Upper lobe of left lung (tissue), 6 donors: ENCODE measurements around the gene MYO9A. TPM values are rescaled to one million over a fixed set of nuclear protein-coding genes. Genes with fewer than 3 reads are reported as not detected.

Experiments
- ATAC-seq, 2 donors: fragments of 200-7000 bp; cut with Tn5 transposase; one replicate each; pipeline ENCODE4 v1.9.1; 2022; ENCODE audit warnings: mild to moderate bottlenecking in 2 of 2, moderate library complexity in 2 of 2; ENCODE audit not compliant: low FRiP score in 2 of 2
- DNase-seq, 2 donors: peaks; one replicate each; pipeline ENCODE4 v3.0.0-alpha.2; 2019 to 2020
- H3K27ac ChIP-seq, 4 donors: fragments of 200-600 bp; sonication (generic); one replicate each; pipeline ENCODE4 v1.5.1; 2016 to 2019
- H3K27me3 ChIP-seq, 4 donors: fragments of 200-600 bp; sonication (generic); one replicate each; pipeline ENCODE4 v1.5.1; 2017 to 2019
- H3K36me3 ChIP-seq, 4 donors: fragments of 200-600 bp; sonication (generic); one replicate each; pipeline ENCODE4 v1.5.1; 2016 to 2019
- H3K4me1 ChIP-seq, 4 donors: fragments of 200-600 bp; sonication (generic); one replicate each; pipeline ENCODE4 v1.5.1; 2018 to 2019
- H3K4me3 ChIP-seq, 4 donors: fragments of 200-600 bp; sonication (generic); one replicate each; pipeline ENCODE4 v1.5.1; 2017 to 2019; ENCODE audit warnings: mild to moderate bottlenecking in 2 of 4, moderate library complexity in 1 of 4
- H3K9me3 ChIP-seq, 4 donors: fragments of 200-600 bp; sonication (generic); one replicate each; pipeline ENCODE4 v1.5.1; 2018 to 2019
- CTCF ChIP-seq, 6 experiments: fragments of 450-650 bp in 4 of 6; fragments of 200-600 bp in 2 of 6; sonication (generic) in 2 of 6; IDR thresholded peaks; one replicate each; pipeline ENCODE4 v1.5.1; 2016 to 2019; ENCODE audit warnings: antibody characterized with exemption in 6 of 6
- EP300 ChIP-seq, 4 donors: sonication (generic); formaldehyde crosslinking; IDR thresholded peaks; one replicate each; pipeline ENCODE4 v1.5.1; 2017; ENCODE audit warnings: antibody characterized with exemption in 4 of 4, control low read depth in 2 of 4
- POLR2A ChIP-seq, 4 donors: fragments of 450-650 bp; IDR thresholded peaks; one replicate each; pipeline ENCODE4 v1.5.1; 2016 to 2017; ENCODE audit warnings: antibody characterized with exemption in 4 of 4, mild to moderate bottlenecking in 2 of 4
- POLR2AphosphoS5 ChIP-seq, 2 donors: sonication (generic); formaldehyde crosslinking; IDR thresholded peaks; one replicate each; pipeline ENCODE4 v1.5.1; 2017; ENCODE audit warnings: antibody characterized with exemption in 2 of 2
- WGBS, 2 donors: methylation state at CpG; one replicate each; pipeline ENCODE4 v1.1.5; 2017 to 2018; 5-methylcytosine and 5-hydroxymethylcytosine counted together
- total RNA-seq, 6 donors: library from RNA; depleted of rRNA in 4 of 6; stranded (reverse); fragments of >200 nt in 4 of 6; gene quantifications; one replicate each; pipeline versions ENCODE4 v1.1.0 to v1.2.1, GENCODE V29; 2016 to 2021
- donor health status: DM: no; HTN: no; CAD: no; lungs with moderate emphysema.
- donor health status: DM: no; HTN: yes; CAD: no; lungs with severe emphysema.

MYO9A gene
- total RNA-seq, 6 donors from 2014 or later: 53.2 to 143 (median 76.5) TPM

GRCh38 chr15:71892335-71892734 is 225.6 kb downstream of the MYO9A start:
- Histone ChIP-seq H3K4me1 (no peaks in the 10 kb centered on the region), H3K4me3 (no peak overlapping the region), H3K27ac (no peak overlapping the region), H3K9me3 (no peaks in the 10 kb centered on the region), H3K36me3 (peaks cover 0 to 34% (median 2%) of the 10 kb centered on the region in 4 donors), H3K27me3 (no peaks in the 10 kb centered on the region)
- no peak for DNase-seq
- WGBS, 2 donors: 91 to 93% methylated on average over 3 of the region's 3 CpGs
- no peak for ATAC-seq
- TF ChIP-seq POLR2AphosphoS5 (IDR thresholded peaks at IDR 0.05) (no peak), POLR2A (IDR thresholded peaks at IDR 0.05) (no peak), CTCF (IDR thresholded peaks at IDR 0.05) (no peak), EP300 (IDR thresholded peaks at IDR 0.05) (no peak)

GRCh38 chr15:71891026-71891425 is 226.9 kb downstream of the MYO9A start:
- H3K27me3 ChIP-seq: no peaks in the 10 kb centered on the region
- no peaks in the 10 kb centered on the region for H3K9me3 ChIP-seq
- H3K36me3 ChIP-seq: peaks cover 0 to 35% (median 5%) of the 10 kb centered on the region in 4 donors
- H3K4me1 ChIP-seq: no peaks in the 10 kb centered on the region
- H3K4me3 ChIP-seq: no peak overlapping the region
- no peak for ATAC-seq
- peak in 1 of 2 donors; percentile 55 for DNase-seq
- no peak for TF ChIP-seq EP300 (IDR thresholded peaks at IDR 0.05)
- no peak for TF ChIP-seq CTCF (IDR thresholded peaks at IDR 0.05)
- no peak for TF ChIP-seq POLR2A (IDR thresholded peaks at IDR 0.05)
- TF ChIP-seq POLR2AphosphoS5 (IDR thresholded peaks at IDR 0.05): no peak
- no peak overlapping the region for H3K27ac ChIP-seq
- WGBS, 2 donors: 61 to 71% methylated on average over 4 of the region's 4 CpGs

- H3K9me3 ChIP-seq: no peaks in the 10 kb centered on the region
- H3K36me3 ChIP-seq: peaks cover 0 to 35% (median 5%) of the 10 kb centered on the region in 4 donors
- H3K4me3 ChIP-seq: no peak overlapping the region
- ATAC-seq (no peak), DNase-seq (no peak)
- WGBS, 2 donors: 96 to 100% methylated on average over 1 of the region's 1 CpG
- no peak overlapping the region for H3K27ac ChIP-seq
- TF ChIP-seq POLR2AphosphoS5 (IDR thresholded peaks at IDR 0.05) (no peak), EP300 (IDR thresholded peaks at IDR 0.05) (no peak), CTCF (IDR thresholded peaks at IDR 0.05) (no peak), POLR2A (IDR thresholded peaks at IDR 0.05) (no peak)
- no peaks in the 10 kb centered on the region for H3K27me3 ChIP-seq
- H3K4me1 ChIP-seq: no peaks in the 10 kb centered on the region
These were observed 228.0 kb downstream of the MYO9A start for GRCh38 chr15:71889947-71890346.

GRCh38 chr15:71889385-71889784 is 228.6 kb downstream of the MYO9A start:
- ATAC-seq (no peak), DNase-seq (no peak)
- TF ChIP-seq EP300 (IDR thresholded peaks at IDR 0.05): no peak
- TF ChIP-seq POLR2AphosphoS5 (IDR thresholded peaks at IDR 0.05): no peak
- TF ChIP-seq CTCF (IDR thresholded peaks at IDR 0.05): no peak
- no peak for TF ChIP-seq POLR2A (IDR thresholded peaks at IDR 0.05)
- H3K27ac ChIP-seq: no peak overlapping the region
- H3K27me3 ChIP-seq: no peaks in the 10 kb centered on the region
- peaks cover 0 to 39% (median 5%) of the 10 kb centered on the region in 4 donors for H3K36me3 ChIP-seq
- no peaks in the 10 kb centered on the region for H3K9me3 ChIP-seq
- no peak overlapping the region for H3K4me3 ChIP-seq
- H3K4me1 ChIP-seq: no peaks in the 10 kb centered on the region

DNA sequence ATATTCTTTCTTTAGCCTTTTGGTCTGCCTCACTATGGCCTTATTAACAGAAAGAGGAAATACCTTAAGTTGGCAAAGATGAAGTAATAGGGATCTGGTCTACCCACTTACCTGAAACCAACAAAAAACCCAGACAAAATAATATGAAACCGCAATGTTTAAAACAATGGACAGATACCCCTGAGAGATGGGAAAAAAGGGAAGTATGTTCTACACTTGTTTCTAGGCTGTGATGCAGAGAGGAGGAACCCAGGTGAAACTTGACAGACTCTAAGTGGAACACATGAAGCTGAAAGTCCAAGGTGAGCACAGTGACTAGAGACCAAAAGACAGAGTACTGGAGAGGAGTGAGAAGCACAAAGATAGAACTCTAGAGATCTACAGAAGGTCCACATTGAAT is 229.2 kb downstream of the MYO9A start:
- Histone ChIP-seq H3K4me3 (no peak overlapping the region), H3K4me1 (no peaks in the 10 kb centered on the region), H3K36me3 (peaks cover 0 to 35% (median 5%) of the 10 kb centered on the region in 4 donors), H3K9me3 (no peaks in the 10 kb centered on the region), H3K27ac (no peak overlapping the region), H3K27me3 (no peaks in the 10 kb centered on the region)
- 100% methylated on average over 1 of the region's 1 CpG for WGBS, 2 donors
- TF ChIP-seq EP300 (IDR thresholded peaks at IDR 0.05) (no peak), POLR2A (IDR thresholded peaks at IDR 0.05) (no peak), CTCF (IDR thresholded peaks at IDR 0.05) (no peak), POLR2AphosphoS5 (IDR thresholded peaks at IDR 0.05) (no peak)
- DNase-seq (no peak), ATAC-seq (no peak)
